ENCODE data around the gene MKNK1.

The MKNK1 gene

DNA sequence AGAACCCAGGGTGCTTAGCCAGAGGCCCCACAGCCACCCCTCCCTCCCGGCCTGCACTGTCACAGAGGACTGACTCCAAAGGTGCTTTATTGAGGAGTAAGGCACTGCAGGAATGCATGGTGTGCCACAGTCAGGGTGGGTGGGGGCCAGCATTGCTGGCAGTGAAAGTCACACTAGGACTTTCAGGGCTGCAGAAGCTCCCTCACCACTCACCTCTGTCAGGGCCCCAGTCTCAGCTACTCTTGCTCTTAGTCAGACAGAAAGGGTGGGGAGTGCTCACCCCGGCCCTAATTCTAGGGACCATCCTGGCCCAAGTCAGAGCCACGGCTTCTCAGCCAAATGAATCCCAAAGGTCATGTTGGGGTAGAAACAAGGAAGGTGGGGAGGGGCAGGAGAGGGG is 72.0 kb downstream of the MKNK1 start:
- Histone ChIP-seq H3K27me3 (peaks cover 7% of the 10 kb centered on the region; the same call in 1 of the 2 replicates), H3K9me3 (no peaks in the 10 kb centered on the region), H3K4me3 (ENCODE audit: low read depth, low read length) (no peak overlapping the region), H3K4me1 (no peaks in the 10 kb centered on the region), H3K36me3 (no peaks in the 10 kb centered on the region)
- no peak for DNase-seq
- TF ChIP-seq, protein P1, sequence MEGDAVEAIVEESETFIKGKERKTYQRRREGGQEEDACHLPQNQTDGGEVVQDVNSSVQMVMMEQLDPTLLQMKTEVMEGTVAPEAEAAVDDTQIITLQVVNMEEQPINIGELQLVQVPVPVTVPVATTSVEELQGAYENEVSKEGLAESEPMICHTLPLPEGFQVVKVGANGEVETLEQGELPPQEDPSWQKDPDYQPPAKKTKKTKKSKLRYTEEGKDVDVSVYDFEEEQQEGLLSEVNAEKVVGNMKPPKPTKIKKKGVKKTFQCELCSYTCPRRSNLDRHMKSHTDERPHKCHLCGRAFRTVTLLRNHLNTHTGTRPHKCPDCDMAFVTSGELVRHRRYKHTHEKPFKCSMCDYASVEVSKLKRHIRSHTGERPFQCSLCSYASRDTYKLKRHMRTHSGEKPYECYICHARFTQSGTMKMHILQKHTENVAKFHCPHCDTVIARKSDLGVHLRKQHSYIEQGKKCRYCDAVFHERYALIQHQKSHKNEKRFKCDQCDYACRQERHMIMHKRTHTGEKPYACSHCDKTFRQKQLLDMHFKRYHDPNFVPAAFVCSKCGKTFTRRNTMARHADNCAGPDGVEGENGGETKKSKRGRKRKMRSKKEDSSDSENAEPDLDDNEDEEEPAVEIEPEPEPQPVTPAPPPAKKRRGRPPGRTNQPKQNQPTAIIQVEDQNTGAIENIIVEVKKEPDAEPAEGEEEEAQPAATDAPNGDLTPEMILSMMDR (IDR thresholded peaks at IDR 0.05; ENCODE audit: low read depth, low read length): no peak

DNA sequence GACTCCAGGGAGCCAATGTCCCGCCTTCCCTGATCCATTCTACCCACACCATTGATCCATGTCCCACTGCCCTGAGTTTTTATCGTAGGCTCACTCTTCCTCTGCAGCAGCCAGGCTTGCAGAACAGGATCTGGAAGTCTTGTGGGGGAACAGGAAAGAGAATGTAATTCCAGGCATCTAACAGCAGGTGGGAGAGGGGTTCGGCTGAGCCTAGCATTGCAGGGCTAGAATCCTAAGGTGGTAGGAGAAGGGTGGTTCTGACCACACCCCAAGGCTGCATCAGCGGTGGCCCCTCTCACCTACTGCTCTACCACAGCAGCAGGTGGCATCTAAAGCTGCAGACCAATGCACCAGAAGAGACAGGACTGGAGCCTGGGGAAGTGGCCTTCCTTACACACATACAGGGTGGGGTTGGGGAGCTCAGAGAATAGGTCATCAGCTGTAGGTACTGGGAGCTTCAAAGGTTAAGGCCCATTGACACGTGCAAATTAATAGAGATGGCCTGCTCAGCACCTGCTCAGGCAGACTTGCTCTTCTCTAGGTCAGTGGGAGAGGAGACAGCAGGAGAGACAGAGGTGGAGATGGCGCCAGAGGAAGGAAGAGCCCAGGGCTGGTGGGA is 73.2 kb downstream of the MKNK1 start:
- H3K4me3 ChIP-seq (ENCODE audit: low read depth, low read length): no peak overlapping the region
- H3K27me3 ChIP-seq: peaks cover 7% of the 10 kb centered on the region; the same call in 1 of the 2 replicates
- no peaks in the 10 kb centered on the region for H3K4me1 ChIP-seq
- TF ChIP-seq, protein P1 (IDR thresholded peaks at IDR 0.05; ENCODE audit: low read depth, low read length): peak; percentile 14; the same call in 1 of the 2 replicates
- no peaks in the 10 kb centered on the region for H3K9me3 ChIP-seq
- no peak for DNase-seq
- H3K36me3 ChIP-seq: no peaks in the 10 kb centered on the region

DNA sequence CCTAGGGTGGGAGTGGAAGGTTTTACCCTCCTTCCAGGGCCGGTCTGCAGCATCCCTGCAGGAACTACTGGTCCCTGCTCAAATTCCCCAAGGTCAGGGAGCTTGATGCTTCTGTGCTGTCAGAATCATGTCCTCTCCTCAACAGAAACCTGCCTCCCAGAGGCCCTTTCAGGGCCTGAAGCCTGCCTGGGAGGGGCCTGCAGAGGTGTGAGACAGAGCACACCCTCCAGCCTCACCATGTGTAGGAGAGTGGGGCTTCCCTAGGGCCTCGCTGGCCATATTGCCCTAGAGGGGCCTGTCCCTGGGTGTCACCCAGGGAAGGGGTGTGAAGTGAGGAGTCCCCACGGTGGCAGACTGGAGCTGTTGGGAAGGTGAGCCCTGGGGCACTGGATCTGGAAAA is 73.8 kb downstream of the MKNK1 start:
- Histone ChIP-seq H3K36me3 (no peaks in the 10 kb centered on the region), H3K4me1 (no peaks in the 10 kb centered on the region), H3K9me3 (no peaks in the 10 kb centered on the region), H3K4me3 (ENCODE audit: low read depth, low read length) (no peak overlapping the region), H3K27me3 (peaks cover 7% of the 10 kb centered on the region; the same call in 1 of the 2 replicates)
- DNase-seq: no peak
- TF ChIP-seq, protein P1 (IDR thresholded peaks at IDR 0.05; ENCODE audit: low read depth, low read length): no peak

DNA sequence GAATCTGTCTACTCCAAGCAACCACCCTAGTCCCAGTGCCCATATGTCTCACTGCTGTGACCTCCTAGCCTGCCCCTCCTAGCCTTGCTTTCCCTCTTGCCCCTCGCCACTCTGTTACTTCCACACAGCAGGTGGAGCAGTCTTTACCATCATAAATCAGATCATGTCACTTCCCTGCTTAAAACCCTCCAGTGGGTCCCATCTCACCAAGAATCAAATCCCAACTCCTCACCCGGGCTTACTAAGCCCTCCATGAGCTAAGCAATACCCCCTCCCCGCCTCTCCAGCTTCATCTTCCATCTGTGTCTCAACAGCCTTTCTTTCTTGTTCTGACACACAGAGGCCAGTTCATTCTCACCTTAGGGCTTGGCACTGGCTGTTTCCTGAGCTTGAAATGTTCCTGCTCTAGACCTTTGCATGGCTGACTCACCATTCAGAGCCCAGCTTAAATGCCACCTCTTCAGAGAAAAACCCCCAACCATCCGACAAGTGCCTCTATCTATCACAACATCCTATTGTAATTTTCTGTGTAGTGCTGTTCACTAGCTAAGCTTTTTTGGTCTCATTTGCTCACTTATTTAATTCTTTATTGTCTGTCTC is 74.9 kb downstream of the MKNK1 start:
- TF ChIP-seq, protein P1 (IDR thresholded peaks at IDR 0.05; ENCODE audit: low read depth, low read length): no peak
- H3K36me3 ChIP-seq: no peaks in the 10 kb centered on the region
- H3K9me3 ChIP-seq: no peaks in the 10 kb centered on the region
- H3K4me3 ChIP-seq (ENCODE audit: low read depth, low read length): no peak overlapping the region
- peaks cover 7% of the 10 kb centered on the region; the same call in 1 of the 2 replicates for H3K27me3 ChIP-seq
- no peak for DNase-seq
- H3K4me1 ChIP-seq: no peaks in the 10 kb centered on the region

DNA sequence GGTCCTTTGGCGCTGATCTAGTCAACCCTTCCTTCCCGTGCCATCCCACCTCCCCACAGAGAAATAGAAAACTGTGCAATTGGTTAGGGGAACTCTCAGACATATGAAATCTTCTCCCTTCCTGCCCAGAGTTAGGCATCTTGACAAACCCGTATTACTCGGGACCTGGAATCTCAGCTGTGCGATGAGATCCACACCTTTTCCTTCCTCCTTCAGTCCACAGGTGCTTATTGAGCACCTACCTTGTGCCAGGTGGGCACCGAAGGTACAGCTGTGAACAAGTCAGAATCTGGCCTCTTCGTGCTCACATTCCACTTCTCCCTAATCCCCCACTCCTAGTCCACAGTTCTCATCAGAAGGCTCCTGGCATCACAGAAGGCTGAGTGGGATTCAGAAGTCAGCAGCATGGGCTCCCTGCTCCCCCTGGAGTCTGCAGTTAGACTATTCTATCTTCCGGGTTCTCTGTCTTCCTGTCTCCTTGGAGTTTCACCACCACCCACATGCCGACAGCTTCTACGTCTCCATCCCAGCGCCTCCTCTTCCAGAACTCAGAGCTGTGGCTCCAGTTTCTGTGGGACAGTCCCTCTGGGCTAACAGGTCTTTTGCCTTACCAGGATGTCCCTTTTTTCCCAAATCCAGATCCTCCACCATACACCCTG is 75.6 kb downstream of the MKNK1 start:
- no peak for DNase-seq
- no peaks in the 10 kb centered on the region for H3K9me3 ChIP-seq
- no peaks in the 10 kb centered on the region for H3K4me1 ChIP-seq
- no peaks in the 10 kb centered on the region for H3K36me3 ChIP-seq
- TF ChIP-seq, protein P1 (IDR thresholded peaks at IDR 0.05; ENCODE audit: low read depth, low read length): peak; percentile 1; the same call in 1 of the 2 replicates
- H3K27me3 ChIP-seq: peaks cover 2% of the 10 kb centered on the region; the same call in 1 of the 2 replicates
- no peak overlapping the region for H3K4me3 ChIP-seq (ENCODE audit: low read depth, low read length)

All from BE2C (cell line).